AG04449 (cell line): ENCODE data around the gene LRRC2.
"Not testable (repeated sequence)": the region's sequence is repeated elsewhere in the genome, so short reads cannot be mapped to it uniquely, and the experiment has no call there.

Experiments used
- CTCF ChIA-PET: fragments of 350-600 bp; formaldehyde crosslinking; extraction: SDS; loops from one replicate; lab custom pipeline; 2021; ENCODE audit warnings: antibody characterized with exemption; lab: Yijun Ruan, JAX
- POLR2A ChIA-PET: fragments of 400-600, 350-600 bp; formaldehyde crosslinking; extraction: SDS; loops from one replicate; lab custom pipeline; 2020; ENCODE audit warnings: antibody characterized with exemption, inconsistent platforms; lab: Yijun Ruan, JAX
- DNase-seq: peaks from one replicate; pipeline ENCODE4 v3.0.0-alpha.2; 2010; ENCODE audit warnings: low read depth, low spot score
- H3K4me3 ChIP-seq: 2 replicates; pipeline ENCODE4 v1.5.1; 2011; ENCODE audit warnings: low read depth, mild to moderate bottlenecking, control low read depth, low read length
- TF ChIP-seq, protein P1 (sequence below): IDR thresholded peaks from one replicate; pipeline ENCODE4 v1.5.1; 2011; ENCODE audit warnings: mild to moderate bottlenecking, moderate library complexity, low read length, control low read depth, inconsistent platforms; ENCODE audit not compliant: insufficient read depth; ENCODE audit errors: missing control alignments

LRRC2 gene

DNA sequence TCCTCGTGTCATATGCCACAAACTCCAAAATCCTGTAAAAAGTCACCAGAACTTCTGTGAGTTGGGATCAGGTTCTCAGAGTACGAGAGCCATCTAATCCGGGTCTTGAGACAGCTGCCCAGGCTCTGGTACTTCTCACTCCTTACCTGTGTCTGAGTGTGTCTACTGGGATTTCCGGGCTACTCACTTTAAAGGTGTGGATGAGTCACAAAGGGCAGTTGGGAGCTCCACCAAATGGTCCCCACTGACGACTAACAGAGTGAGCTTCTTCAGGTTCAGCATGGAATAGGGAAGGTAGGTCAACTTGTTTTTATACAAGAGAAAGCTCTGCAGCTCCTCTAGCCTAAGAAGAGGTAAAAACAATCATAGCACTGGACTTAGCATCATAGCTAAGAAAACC lies 38.9 kb downstream of the LRRC2 start:
- ChIA-PET CTCF (interaction anchor here (1.4 to 2.6 kb wide), 2 partner anchors 12 to 38 kb away, joined by 3 to 12 read pairs; no protein-coding TSS in a partner anchor), POLR2A (no interaction called here)
- TF ChIP-seq, protein P1, sequence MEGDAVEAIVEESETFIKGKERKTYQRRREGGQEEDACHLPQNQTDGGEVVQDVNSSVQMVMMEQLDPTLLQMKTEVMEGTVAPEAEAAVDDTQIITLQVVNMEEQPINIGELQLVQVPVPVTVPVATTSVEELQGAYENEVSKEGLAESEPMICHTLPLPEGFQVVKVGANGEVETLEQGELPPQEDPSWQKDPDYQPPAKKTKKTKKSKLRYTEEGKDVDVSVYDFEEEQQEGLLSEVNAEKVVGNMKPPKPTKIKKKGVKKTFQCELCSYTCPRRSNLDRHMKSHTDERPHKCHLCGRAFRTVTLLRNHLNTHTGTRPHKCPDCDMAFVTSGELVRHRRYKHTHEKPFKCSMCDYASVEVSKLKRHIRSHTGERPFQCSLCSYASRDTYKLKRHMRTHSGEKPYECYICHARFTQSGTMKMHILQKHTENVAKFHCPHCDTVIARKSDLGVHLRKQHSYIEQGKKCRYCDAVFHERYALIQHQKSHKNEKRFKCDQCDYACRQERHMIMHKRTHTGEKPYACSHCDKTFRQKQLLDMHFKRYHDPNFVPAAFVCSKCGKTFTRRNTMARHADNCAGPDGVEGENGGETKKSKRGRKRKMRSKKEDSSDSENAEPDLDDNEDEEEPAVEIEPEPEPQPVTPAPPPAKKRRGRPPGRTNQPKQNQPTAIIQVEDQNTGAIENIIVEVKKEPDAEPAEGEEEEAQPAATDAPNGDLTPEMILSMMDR: no peak
- no peak for DNase-seq
- H3K4me3 ChIP-seq: no peak overlapping the region

DNA sequence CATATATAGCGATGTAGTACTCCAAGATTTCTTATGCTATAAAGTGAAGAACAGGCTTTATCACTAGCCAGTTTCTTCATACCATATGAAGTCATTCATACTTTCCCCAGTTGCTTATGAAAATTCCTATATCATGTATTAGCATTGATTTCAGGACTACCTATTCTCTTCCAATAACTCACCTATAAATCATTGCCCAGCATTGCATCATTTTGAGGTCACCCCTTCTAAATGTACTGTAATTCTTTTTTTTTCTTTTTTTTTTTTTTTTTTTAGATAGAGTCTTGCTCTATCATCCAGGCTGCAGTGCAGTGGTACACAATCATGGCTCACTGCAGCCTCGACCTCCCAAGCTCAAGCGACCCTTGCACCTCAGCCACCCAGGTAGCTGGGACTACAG lies 41.3 kb downstream of the LRRC2 start:
- H3K4me3 ChIP-seq: no peak overlapping the region
- CTCF ChIA-PET: interaction anchor here (1.7 kb wide), 1 partner anchor 15 kb away, joined by 5 read pairs; no protein-coding TSS in a partner anchor
- no peak for DNase-seq
- TF ChIP-seq, protein P1: no peak
- POLR2A ChIA-PET: no interaction called here

DNA sequence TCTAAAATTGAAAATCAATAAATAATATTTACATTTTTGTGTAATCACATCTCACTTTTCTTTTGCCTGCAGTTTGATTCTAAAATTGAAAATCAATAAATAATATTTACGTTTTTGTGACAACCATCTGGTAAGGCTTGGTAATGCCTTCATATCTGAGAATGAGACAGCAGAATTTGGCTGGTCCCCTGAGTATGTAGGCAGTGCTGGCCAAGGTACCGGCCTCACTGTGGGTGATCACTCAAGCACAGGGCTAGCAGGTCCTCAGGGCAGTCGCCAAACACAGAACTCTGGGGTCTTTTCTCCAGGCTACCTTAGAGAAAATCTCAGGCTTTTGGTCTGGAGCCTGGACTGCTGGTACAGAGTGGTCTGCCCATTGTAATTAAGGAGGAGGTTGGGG lies 42.1 kb downstream of the LRRC2 start:
- POLR2A ChIA-PET: no interaction called here
- DNase-seq: no peak

DNA sequence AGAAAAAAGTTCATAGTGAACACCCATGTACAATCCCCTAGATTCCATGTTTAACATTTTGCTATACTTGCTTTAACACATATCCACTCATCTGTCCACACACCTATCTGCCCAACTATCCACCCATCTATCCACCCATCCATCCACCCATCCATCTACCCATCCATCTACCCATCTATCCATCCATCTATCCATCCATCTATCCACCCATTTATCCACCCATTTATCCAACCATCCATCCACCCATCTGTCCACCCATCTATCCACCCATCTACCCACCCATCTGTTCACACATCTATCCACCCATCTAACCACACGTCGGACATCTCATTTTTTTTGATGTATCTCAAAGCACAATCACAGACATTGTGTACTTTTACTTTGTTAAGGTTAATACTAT lies 42.5 kb downstream of the LRRC2 start:
- POLR2A ChIA-PET: no interaction called here
- CTCF ChIA-PET: no interaction called here
- no peak overlapping the region for H3K4me3 ChIP-seq
- TF ChIP-seq, protein P1: no peak
- no peak for DNase-seq

More for the DNA sequence above, 42.1 kb downstream of the LRRC2 start:
- TF ChIP-seq, protein P1: no peak
- CTCF ChIA-PET: no interaction called here
- no peak overlapping the region for H3K4me3 ChIP-seq

DNA sequence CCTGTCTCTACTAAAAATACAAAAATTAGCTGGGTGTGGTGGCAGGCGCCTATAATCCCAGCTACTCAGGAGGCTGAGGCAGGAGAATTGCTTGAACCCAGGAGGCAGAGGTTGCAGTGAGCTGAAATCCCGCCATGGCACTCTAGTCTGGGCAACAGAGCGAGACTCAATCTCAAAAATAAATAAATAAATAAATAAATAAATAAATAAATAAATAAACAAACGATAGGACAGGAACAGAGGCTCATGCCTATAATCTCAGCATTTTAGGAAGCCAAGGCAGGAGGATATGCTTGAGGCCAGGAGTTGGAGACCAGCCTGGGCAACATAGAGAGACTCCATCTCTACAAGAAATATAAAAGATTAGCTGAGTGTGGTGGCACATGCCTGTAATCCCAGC lies 43.9 kb downstream of the LRRC2 start:
- CTCF ChIA-PET, POLR2A ChIA-PET, DNase-seq, H3K4me3 ChIP-seq: not testable (repeated sequence)

DNA sequence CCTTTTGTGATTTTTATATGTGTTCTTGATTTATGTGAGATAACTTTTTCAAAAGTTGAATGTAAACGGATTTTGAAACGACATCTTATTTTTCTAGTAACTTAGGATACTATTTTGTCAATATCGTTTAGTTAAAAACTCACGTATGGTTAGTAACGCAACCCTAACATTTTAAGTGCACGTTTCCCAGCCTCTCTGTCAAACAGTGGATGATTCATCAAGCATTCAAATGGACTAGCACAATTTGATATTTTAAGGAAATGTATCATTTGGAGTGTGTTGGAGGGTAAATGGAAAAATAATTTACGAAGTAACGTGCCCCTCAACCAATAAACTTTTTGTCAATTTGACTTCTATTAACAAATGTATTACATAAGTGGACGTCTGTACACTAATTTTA lies 45.0 kb downstream of the LRRC2 start:
- TF ChIP-seq, protein P1: no peak
- DNase-seq: no peak
- H3K4me3 ChIP-seq: no peak overlapping the region
- ChIA-PET POLR2A (no interaction called here), CTCF (no interaction called here)

DNA sequence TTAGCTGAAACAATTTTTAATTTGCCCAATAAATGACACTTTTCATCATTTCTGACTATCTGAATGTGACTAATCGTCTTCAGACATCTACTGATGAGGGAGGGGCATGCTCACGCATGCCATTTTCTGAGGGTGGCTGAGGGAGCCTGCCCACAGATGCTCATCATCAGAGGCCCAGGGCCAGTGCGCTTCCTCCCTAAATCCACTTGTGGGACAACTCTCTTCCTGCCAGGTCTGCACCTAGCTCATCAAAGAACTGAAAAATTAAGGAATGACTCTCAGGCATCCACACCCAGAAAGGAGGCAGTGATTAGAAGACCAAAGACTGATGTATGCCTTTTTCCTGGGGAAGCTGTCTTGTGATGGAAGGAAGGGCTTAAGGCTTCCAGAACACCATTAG lies 45.6 kb downstream of the LRRC2 start:
- DNase-seq: no peak
- ChIA-PET CTCF (interaction anchor here (1.1 kb wide), 1 partner anchor 31 kb away, joined by 3 read pairs; no protein-coding TSS in a partner anchor), POLR2A (no interaction called here)
- H3K4me3 ChIP-seq: no peak overlapping the region
- TF ChIP-seq, protein P1: no peak
